ENCODE results near the gene SARM1.

Gene SARM1

DNA sequence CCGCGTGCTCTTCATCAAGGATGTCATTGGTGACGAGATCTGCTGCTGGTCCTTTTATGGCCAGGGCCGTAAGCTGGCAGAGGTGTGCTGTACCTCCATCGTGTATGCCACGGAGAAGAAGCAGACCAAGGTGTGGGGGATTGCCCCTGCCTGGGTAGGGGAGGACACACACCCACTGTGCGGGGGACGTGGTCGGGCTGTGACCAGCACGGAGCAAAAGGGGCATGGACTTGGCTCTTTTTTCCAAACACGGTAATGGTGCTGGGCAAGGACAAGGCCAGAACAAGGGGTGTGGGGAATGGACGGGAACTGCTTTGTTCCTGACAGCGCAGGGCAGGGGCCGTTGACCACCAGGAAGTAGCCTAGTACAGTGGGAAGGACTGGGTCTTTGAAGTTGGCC is 29.2 kb upstream of the SARM1 start:
- Histone ChIP-seq H3K9me3 (replicated peaks; ENCODE audit: insufficient read depth, low read length) (no peaks in the 10 kb centered on the region), H3K36me3 (replicated peaks; ENCODE audit: insufficient read depth, low read length) (peaks cover 7% of the 10 kb centered on the region; the same call in 1 of the 2 replicates), H3K27ac (ENCODE audit: low read length) (no peak overlapping the region; the same call in 1 of the 2 replicates), H3K9me2 (replicated peaks; ENCODE audit: insufficient read depth, low read length) (no peaks in the 10 kb centered on the region), H3K79me2 (ENCODE audit: low read length) (peaks cover 13% of the 10 kb centered on the region), H3K27me3 (replicated peaks; ENCODE audit: insufficient read depth, low read length) (no peaks in the 10 kb centered on the region), H3K4me2 (ENCODE audit: low read depth, low read length) (no peak overlapping the region), H3K4me3 (ENCODE audit: low read length) (no peak overlapping the region), H3K4me1 (ENCODE audit: low read length) (peaks cover 26% of the 10 kb centered on the region), H4K20me1 (ENCODE audit: insufficient read depth, low read length) (no peaks in the 10 kb centered on the region), H3F3A (ENCODE audit: insufficient read depth, low read length) (peaks cover 22% of the 10 kb centered on the region), H2AFZ (ENCODE audit: low read length) (no peak overlapping the region), H3K9ac (ENCODE audit: low read length) (no peak overlapping the region)
- DNase-seq = no peak
- TF ChIP-seq EZH2phosphoT487 (IDR thresholded peaks at IDR 0.05; ENCODE audit: low read length) = no peak
- no peak for TF ChIP-seq EZH2 (optimal IDR thresholded peaks at IDR 0.05; ENCODE audit: low read depth, low read length)
- TF ChIP-seq, protein P1, sequence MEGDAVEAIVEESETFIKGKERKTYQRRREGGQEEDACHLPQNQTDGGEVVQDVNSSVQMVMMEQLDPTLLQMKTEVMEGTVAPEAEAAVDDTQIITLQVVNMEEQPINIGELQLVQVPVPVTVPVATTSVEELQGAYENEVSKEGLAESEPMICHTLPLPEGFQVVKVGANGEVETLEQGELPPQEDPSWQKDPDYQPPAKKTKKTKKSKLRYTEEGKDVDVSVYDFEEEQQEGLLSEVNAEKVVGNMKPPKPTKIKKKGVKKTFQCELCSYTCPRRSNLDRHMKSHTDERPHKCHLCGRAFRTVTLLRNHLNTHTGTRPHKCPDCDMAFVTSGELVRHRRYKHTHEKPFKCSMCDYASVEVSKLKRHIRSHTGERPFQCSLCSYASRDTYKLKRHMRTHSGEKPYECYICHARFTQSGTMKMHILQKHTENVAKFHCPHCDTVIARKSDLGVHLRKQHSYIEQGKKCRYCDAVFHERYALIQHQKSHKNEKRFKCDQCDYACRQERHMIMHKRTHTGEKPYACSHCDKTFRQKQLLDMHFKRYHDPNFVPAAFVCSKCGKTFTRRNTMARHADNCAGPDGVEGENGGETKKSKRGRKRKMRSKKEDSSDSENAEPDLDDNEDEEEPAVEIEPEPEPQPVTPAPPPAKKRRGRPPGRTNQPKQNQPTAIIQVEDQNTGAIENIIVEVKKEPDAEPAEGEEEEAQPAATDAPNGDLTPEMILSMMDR (IDR thresholded peaks at IDR 0.05; ENCODE audit: low read length) = no peak

DNA sequence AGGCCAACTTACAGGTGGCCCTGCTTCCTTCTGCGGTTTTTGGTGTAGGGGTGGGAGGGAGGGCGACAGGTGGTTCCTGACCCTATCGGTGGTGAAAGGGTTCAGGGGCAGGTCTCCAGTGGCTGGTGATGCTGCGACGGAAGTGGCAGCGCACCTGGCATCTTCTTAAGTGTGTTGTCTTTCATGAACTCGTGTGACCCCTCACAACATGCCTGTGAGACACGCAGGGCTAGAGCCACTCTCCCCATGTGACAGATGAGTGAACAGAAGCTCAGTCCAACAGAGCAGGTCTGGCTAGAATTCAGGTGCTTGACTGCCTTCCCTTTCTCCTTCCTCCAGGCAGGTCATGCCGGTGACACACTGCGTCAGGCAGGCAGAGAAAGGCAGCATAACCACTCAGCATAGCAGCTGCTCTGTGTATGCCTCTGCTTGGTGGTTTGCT is 28.0 kb upstream of the SARM1 start:
- Histone ChIP-seq H4K20me1 (ENCODE audit: insufficient read depth, low read length) (no peaks in the 10 kb centered on the region), H3F3A (ENCODE audit: insufficient read depth, low read length) (peaks cover 22% of the 10 kb centered on the region), H3K4me3 (ENCODE audit: low read length) (no peak overlapping the region), H3K9me3 (replicated peaks; ENCODE audit: insufficient read depth, low read length) (no peaks in the 10 kb centered on the region), H3K36me3 (replicated peaks; ENCODE audit: insufficient read depth, low read length) (peaks cover 14% of the 10 kb centered on the region), H3K79me2 (ENCODE audit: low read length) (peaks cover 6% of the 10 kb centered on the region; the same call in 1 of the 2 replicates), H3K9me2 (replicated peaks; ENCODE audit: insufficient read depth, low read length) (no peaks in the 10 kb centered on the region), H3K4me1 (ENCODE audit: low read length) (peaks cover 26% of the 10 kb centered on the region), H3K4me2 (ENCODE audit: low read depth, low read length) (peak overlapping the region; percentile 48), H3K27ac (ENCODE audit: low read length) (peak overlapping the region; percentile 75; the same call in 1 of the 2 replicates), H3K27me3 (replicated peaks; ENCODE audit: insufficient read depth, low read length) (no peaks in the 10 kb centered on the region), H3K9ac (ENCODE audit: low read length) (no peak overlapping the region), H2AFZ (ENCODE audit: low read length) (no peak overlapping the region)
- DNase-seq = peak; percentile 90
- TF ChIP-seq EZH2 (optimal IDR thresholded peaks at IDR 0.05; ENCODE audit: low read depth, low read length) = no peak
- no peak for TF ChIP-seq EZH2phosphoT487 (IDR thresholded peaks at IDR 0.05; ENCODE audit: low read length)
- TF ChIP-seq, protein P1 (IDR thresholded peaks at IDR 0.05; ENCODE audit: low read length) = no peak

DNA sequence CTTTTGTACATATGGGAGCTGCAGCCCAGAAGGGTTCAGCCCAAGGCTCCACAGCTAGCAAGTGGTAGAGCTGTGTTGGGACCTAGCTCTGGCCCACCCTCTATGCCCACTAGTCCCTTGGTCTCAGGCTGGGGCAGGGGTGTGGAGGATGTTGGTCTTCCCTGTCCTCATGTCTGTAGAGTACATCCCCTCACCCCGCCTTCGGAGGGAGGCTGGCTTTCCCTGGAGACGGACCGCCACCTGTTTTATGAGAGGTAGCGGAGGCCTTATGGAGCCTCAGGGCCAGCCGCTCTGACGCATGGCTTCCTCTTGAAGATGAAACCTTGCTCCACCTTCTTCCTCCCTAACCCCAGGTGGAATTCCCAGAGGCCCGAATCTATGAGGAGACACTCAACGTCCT is 27.5 kb upstream of the SARM1 start:
- Histone ChIP-seq H3K4me2 (ENCODE audit: low read depth, low read length) (peak overlapping the region; percentile 48), H4K20me1 (ENCODE audit: insufficient read depth, low read length) (no peaks in the 10 kb centered on the region), H3F3A (ENCODE audit: insufficient read depth, low read length) (peaks cover 22% of the 10 kb centered on the region), H3K4me1 (ENCODE audit: low read length) (peaks cover 26% of the 10 kb centered on the region), H3K79me2 (ENCODE audit: low read length) (peaks cover 4% of the 10 kb centered on the region; the same call in 1 of the 2 replicates), H3K9me3 (replicated peaks; ENCODE audit: insufficient read depth, low read length) (no peaks in the 10 kb centered on the region), H3K9me2 (replicated peaks; ENCODE audit: insufficient read depth, low read length) (no peaks in the 10 kb centered on the region), H3K4me3 (ENCODE audit: low read length) (no peak overlapping the region), H3K36me3 (replicated peaks; ENCODE audit: insufficient read depth, low read length) (peaks cover 14% of the 10 kb centered on the region), H3K9ac (ENCODE audit: low read length) (no peak overlapping the region), H2AFZ (ENCODE audit: low read length) (no peak overlapping the region), H3K27me3 (replicated peaks; ENCODE audit: insufficient read depth, low read length) (no peaks in the 10 kb centered on the region), H3K27ac (ENCODE audit: low read length) (peak overlapping the region; percentile 75; the same call in 1 of the 2 replicates)
- TF ChIP-seq, protein P1 (IDR thresholded peaks at IDR 0.05; ENCODE audit: low read length) = no peak
- TF ChIP-seq EZH2phosphoT487 (IDR thresholded peaks at IDR 0.05; ENCODE audit: low read length) (no peak), EZH2 (optimal IDR thresholded peaks at IDR 0.05; ENCODE audit: low read depth, low read length) (no peak)
- DNase-seq = no peak
